OCI-LY7 (cell line): ENCODE results near the gene DNAH5.

Source experiments
- EZH2phosphoT487 ChIP-seq: fragments of 200-600 bp; sonication (generic); IDR thresholded peaks from 2 replicates; pipeline ENCODE4 v1.6.1; 2018; ENCODE audit warnings: low read depth, borderline replicate concordance, mild to moderate bottlenecking, mixed run types, antibody characterized with exemption, low read length, moderate library complexity, mixed read lengths
- TF ChIP-seq, protein P1 (sequence below): fragments of 200-600 bp; sonication (generic); conservative IDR thresholded peaks from 2 replicates; pipeline ENCODE4 v1.5.1; 2014; ENCODE audit warnings: mild to moderate bottlenecking, antibody characterized with exemption, low read length, moderate library complexity, mixed read lengths

DNA sequence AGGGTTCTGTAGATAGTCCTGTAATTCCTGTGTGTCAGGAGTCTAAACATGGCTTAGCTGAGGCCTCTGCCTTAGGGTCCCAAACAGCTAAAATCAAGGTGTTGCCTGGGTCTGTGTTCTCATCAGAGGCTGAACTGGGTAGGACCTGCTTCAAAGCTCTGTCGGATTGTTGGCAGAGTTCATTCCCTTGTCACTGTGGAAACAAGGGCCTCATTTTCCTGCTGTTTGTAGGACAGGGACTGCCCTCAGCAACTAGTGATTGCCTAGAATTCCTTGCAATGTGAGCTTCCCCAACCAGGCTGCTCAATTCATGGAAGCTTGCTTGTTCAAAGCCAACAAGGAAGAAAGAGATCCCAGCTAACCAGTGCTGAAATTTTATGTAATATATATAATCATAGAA, 283.2 kb downstream of the DNAH5 start:
- TF ChIP-seq, protein P1, sequence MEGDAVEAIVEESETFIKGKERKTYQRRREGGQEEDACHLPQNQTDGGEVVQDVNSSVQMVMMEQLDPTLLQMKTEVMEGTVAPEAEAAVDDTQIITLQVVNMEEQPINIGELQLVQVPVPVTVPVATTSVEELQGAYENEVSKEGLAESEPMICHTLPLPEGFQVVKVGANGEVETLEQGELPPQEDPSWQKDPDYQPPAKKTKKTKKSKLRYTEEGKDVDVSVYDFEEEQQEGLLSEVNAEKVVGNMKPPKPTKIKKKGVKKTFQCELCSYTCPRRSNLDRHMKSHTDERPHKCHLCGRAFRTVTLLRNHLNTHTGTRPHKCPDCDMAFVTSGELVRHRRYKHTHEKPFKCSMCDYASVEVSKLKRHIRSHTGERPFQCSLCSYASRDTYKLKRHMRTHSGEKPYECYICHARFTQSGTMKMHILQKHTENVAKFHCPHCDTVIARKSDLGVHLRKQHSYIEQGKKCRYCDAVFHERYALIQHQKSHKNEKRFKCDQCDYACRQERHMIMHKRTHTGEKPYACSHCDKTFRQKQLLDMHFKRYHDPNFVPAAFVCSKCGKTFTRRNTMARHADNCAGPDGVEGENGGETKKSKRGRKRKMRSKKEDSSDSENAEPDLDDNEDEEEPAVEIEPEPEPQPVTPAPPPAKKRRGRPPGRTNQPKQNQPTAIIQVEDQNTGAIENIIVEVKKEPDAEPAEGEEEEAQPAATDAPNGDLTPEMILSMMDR: no peak
- no peak for TF ChIP-seq EZH2phosphoT487
